ENCODE results near the gene TOR1B.
"Not testable (repeated sequence)": the region's sequence is repeated elsewhere in the genome, so short reads cannot be mapped to it uniquely, and the experiment has no call there.

Gene TOR1B

DNA sequence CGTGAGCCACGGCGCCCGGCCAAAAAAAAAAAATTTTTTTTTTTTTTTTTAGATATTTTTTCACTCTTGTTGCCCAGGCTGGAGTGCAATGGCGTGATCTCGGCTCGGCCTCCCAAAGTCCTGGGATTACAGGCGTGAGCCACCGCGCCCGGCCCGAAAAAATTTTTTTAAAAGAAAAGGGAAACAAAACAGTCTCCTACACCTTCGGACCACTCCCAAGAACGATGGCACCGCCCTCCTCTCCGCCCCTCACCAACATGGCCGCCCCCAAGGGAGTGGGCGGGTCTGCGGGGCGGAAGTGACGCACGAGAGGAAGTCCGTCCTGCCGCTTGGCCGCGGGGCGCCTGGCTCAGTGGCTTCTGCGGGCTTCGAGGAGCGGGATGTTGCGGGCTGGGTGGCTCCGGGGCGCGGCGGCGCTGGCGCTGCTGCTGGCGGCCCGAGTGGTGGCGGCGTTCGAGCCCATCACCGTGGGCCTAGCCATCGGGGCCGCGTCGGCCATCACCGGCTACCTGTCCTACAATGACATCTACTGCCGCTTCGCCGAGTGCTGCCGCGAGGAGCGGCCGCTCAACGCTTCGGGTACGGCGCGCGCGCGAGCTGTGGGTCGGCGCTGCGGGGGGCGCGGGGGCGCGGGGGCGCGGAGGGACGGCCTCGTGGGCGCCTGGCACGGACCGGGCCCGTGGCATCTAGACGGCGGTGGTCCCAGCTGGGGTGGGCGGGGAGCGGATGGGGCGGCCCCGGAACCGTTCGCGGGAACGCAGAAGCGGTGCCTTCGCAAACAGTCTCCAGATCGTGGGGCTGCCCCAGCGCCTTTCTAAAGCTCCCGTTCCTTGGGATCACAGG is at the start of gene TOR1B:
TSS of gene TOR1B (plus strand) at position 352 of the 843 bp plus-strand sequence. CDS start at position 381, 29 bp downstream.
- peak; percentile 85 for DNase-seq (ENCODE audit: low read depth)

DNA sequence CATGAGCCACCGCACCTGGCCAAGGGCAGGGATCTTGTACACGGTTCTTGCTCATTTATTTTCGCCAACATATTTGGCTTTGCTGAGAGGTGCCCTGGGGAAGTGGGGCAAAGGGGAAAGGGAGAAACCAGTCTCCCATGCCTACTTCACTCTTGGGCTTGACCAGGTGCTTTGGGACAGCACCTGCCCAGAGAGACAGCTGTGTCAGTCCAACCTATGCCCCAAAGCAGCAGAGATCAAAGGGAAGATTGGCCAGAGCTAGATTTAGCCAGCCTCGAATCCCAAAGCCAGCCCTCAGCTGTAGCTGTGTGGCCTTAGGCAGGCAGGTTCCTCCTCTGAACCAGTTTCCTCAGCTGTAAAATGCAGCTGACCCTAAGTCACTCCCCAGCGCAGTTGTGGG is 47.8 kb upstream of the TOR1B start:
- DNase-seq (ENCODE audit: low read depth), result no peak

GRCh38 chr9:129756191-129756590 is 46.8 kb upstream of the TOR1B start:
- no peak for DNase-seq (ENCODE audit: low read depth)

DNA sequence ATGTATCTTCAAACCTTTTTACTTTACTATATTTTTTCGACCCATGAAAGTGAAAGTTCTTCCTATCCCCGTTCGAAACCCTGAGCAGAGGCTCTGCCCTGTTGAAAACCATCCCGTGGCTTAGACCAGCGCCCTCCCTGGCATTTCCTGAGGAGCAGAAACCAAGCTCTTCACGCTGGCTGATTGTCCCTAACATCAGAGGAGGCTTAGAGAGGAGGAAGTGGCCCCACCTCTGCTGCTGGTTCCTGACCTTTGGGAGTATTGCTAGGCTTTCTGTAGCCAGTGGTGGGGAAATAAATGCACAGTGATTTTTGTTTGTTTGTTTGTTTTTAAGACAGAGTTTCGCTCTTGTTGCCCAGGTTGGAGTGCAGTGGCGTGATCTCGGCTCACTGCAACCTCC is 45.9 kb upstream of the TOR1B start:
- no peak for DNase-seq (ENCODE audit: low read depth)

- no peak for DNase-seq (ENCODE audit: low read depth)
Observed at GRCh38 chr9:129759319-129759718, 43.7 kb upstream of the TOR1B start.

DNA sequence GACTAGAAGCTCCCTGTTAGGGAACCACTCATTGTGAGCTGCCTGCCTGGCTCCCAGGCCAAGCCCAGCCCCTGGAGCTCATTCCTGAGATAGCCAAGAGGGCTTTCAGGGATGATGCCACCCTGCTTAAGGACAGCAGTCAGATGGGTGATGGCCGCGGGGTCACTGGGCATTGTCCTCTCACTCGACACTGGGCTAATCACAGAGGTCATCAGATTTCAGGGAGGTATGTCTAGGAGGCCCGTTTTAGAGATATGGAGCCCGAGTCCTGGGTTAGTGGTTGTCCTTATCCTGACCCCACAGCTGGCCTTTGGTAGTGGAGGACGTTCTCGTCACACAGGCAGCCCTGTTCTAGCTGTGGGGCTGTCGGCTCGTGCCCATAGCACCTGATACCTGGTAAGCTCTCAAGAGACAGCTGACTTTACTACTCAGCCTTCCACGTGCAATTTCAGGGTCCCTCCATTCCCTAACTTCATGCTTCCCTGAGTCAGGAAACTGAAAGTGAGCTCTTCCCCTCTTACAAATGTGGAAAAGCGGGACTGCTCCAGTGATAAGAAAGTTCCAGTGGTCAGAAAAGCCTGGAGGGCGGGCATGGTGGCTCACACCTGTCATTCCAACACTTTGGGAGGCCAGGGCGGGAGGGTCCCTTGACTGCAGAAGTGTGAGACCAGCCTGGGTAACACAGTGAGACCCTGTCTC is 43.0 kb upstream of the TOR1B start:
- DNase-seq (ENCODE audit: low read depth), result no peak

GRCh38 chr9:129760784-129761183 is 42.2 kb upstream of the TOR1B start:
- not testable (repeated sequence) for DNase-seq (ENCODE audit: low read depth)

DNA sequence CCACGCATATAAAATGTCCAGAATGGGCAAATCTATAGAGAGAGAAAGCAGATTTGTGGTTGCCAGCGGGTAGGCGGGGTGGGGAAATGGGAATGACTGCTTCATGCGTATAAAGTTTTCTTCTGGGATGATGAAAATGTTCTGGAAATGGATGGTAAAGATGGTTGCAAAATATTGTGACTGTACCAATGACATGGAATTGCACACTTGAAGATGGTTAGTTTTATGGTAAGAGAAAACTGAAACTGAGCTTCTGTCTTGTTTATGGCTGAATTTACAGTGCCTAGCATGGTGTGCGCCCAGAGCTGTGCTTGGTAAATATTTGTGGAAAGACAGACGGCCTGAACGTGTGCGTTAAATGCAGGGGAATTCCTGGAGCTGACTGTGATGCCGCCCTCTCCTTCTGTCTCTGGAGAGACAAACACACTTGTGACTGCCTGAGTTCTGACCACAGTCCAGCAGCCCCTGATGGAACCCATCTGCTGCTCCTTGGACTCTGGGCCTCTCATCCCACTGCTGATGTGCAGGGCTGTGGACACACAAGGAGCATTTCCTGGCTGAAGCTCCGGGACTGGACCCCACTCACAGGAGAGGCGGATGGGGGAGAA is 41.6 kb upstream of the TOR1B start:
- DNase-seq (ENCODE audit: low read depth), result peak; percentile 77

DNA sequence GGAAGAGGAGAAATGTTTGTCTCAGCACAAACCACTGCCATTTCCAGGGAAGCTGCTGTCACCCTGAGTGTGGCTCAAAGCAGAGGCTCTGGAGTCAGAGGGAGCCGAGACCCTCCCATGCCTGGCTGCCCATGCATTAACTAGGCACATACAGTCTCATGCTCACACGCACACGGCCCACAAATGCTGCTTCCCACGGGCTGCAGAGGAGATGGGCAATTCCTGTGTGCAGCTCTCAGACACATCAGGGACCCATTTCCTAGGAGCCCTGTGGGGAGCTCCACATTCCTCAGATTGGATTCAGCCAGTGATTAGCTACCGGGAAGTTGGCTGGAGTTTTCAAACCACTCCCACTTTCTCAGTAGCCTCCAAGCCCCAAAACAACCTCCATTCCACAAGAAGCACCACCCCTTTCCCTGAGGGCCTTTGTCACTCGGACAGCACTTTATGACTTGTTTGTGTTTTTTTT is 41.0 kb upstream of the TOR1B start:
- peak; percentile 81 for DNase-seq (ENCODE audit: low read depth)

DNA sequence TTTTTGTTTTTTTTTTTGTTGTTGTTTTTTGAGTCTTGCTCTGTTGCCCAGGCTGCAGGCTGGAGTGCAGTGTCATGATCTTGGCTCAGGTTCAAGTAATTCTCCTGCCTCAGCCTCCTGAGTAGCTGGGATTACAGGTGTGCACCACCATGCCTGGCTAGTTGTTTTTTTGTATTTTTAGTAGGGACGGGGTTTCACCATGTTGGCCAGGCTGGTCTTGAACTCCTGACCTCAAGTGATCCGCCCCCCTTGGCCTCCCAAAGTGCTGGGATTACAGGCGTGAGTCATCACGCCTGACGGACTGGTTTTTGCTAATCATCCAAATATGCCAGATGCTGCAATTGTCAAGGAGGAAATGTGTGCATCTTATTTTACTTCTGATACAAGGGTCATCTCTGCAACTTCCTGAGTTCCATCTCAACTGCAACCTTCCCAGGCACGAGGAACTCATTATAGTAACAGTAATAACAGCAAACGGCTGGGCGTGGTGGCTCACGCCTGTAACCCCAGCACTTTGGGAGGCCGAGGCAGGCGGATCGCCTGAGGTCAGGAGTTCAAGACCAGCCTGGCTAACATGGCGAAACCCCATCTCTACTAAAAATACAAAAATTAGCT is 40.5 kb upstream of the TOR1B start:
- DNase-seq (ENCODE audit: low read depth), result peak; percentile 98

DNA sequence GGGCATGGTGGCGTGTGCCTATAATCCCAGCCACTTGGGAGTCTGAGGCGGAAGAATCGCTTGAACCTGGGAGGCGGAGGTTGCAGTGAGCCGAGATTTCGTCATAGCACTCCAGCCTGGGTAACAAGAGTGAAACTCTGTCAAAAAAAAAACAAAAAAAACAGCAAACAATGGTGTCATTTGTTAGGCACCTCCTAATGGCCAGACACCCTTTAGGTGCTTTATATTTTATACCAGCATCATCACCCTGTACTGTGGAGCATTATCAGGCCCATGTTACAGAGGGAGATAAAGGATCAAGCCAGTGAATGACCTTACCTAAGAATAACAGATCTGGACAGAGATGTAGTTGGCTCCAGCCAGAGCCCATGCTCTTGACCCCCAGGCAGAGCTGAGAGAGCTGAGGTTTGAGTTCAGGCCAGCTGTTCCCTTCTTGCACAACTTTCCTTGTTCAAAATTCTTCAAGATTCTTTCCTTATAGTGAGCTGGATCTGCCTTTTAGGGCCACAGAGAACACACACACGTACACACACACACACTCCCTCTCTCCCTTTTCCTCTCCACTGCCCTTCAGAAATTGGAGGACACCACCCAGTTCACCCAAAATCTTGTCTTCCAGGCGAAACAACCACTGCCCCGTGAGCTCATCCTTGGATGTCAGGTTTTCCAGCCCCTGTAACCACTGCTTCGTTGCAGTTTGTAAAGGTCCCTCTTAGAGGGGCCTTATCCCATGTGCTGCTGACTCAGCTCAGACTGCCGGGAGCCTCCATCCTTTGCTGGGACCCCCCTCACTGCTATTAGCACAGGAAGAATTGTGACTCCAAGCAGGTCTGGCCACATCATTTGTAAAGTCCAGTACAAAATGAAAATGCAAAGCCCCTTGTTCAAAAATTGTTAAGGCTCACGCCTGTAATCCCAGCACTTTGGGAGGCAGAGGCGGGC is 39.7 kb upstream of the TOR1B start:
- DNase-seq (ENCODE audit: low read depth), result peak; percentile 96

DNA sequence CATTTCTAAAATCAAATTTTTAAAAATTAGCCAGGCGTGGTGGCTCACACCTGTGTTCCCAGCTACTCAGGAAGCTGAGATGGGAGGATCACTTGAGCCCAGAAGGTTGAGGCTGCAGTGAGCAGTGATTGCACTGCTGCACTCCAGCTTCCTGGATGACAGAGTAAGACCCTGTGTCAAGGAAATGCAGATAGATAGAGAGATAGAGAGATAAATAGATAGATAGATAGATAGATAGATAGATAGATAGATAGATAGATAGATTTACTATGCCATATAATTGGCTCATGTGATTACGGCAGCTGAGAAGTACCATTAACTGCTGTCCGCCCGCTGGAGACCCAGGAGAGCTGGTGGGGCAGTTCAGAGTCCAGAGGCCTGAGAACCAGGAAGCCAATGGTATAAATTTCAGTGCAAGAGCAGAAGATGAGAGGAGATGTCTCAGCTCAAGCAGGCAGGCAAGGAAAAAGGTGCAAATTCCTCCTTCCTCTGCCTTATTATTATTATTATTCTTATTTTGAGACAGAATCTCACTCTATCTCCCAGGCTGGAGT is 37.1 kb upstream of the TOR1B start:
- no peak for DNase-seq (ENCODE audit: low read depth)

DNA sequence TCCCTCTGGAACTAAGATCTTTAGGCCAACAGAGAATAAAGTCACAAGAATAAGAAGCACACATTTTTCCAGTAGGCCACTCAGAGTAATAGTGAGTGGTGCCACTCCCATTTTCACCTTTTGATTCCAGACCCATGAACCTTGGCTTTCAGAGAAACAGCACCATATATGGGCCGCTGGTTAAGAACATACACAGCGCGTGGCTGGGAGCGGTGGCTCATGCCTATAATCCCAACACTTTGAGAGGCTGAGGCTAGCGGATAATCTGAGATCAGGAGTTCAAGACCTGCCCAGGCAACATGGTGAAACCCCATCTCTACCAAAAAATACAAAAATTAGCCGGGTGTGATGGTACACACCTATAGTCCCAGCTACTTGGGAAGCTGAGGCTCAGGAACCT is 34.5 kb upstream of the TOR1B start:
- no peak for DNase-seq (ENCODE audit: low read depth)

- no peak for DNase-seq (ENCODE audit: low read depth)
Observed at GRCh38 chr9:129769669-129770068, 33.3 kb upstream of the TOR1B start.

DNA sequence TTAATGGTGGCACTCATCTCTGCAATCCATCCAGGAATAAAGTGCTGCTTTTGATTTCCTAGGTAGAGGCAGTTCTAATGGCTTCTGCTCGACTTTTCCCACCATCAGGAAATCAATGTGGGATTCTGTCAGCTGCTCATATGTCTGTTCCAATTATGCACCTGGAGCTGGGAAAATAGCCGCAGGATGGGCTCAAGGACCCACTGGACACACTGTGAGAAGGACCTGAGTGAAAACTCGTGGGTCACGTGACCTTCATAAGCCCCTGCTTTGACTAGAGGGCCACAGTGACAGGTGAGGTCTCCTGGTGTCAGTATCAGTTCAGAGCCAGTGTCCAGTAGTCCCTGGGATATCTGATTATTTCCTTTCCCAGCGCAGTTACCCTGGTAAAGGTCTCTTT is 32.2 kb upstream of the TOR1B start:
- no peak for DNase-seq (ENCODE audit: low read depth)

DNA sequence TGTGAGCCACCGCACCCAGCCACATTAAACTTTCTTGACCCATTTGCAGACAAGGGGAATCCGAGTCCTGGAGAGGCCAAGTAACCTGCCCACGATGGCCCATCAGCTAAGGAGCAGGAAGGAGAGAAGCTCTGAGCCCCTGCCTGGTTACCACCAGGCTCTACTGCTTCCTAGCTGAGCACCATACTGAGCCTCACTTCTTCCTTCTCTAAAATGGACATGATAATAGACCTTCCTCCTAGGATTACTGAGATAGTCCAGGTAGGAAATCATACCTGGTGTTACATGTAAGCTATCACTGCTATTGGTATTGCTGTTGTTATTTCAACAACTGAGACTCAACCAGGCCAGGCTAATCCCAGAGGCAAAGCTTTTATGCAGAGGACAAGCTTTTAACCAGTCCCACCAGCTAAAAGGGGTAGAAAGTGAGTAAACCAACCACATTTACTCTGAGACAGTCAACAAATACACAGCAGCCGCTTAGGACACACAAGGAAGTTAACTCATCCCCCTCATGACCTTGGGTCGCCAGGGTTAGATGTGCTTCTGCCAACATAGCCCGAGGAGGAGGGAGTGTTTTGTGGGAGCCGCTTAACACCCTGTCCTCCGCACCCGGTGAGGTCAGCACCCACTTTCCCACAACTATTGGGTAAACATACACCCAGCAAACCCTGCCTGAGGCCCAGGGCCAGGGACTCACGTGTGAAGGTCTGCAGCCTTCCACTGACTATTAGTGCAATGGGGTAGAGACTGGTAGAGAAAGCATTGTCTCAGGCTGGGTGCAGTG is 29.5 kb upstream of the TOR1B start:
- peak; percentile 100 for DNase-seq (ENCODE audit: low read depth)

- no peak for DNase-seq (ENCODE audit: low read depth)
Observed at GRCh38 chr9:129774791-129775447, 28.1 kb upstream of the TOR1B start.

DNA sequence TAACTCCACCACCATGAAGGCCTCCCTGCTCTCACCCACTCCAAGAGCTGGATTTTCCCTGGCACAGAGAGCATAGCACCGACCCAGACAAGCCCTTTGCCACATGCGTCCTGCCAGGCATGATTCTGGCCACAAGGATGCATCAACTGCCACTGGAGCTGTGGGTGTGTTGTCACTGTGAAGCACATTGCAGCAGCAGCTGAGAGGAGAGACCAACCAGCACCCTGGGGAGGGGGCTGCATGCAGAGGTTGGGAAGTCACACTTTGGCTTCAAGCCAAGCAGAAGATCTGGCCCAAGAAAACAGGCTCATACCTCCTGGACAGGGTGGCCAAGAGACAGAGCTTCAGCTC is 27.6 kb upstream of the TOR1B start:
- DNase-seq (ENCODE audit: low read depth), result no peak

DNA sequence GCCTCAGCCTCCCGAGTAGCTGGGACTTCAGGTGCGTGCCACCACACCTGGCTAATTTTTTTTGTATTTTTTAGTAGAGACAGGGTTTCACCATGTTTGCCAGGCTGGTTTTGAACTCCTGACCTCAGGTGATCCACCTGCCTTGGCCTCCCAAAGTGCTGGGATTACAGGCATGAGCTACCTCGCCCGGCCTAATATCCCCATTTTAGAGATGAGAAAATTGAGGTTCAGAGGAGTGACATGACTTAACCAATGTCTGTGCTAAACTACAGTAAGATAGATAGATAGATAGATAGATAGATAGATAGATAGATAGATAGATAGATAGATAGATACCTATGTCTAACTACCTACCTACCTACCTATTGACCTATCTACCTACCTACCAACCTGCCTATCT is 26.9 kb upstream of the TOR1B start:
- DNase-seq (ENCODE audit: low read depth), result not testable (repeated sequence)

GRCh38 chr9:129776566-129776937 is 26.4 kb upstream of the TOR1B start:
- DNase-seq (ENCODE audit: low read depth), result peak; percentile 78

Data from amniotic epithelial cell (primary cell).